ENCODE data around the gene MR1. TPM values are rescaled to one million over a fixed set of nuclear protein-coding genes. Genes with fewer than 3 reads are reported as not detected.

MR1 gene
- total RNA-seq, 1 donor from 2014 or later = 19.2 TPM

GRCh38 chr1:181089676-181090544, 56.1 kb downstream of the MR1 start:
- Histone ChIP-seq H3K4me1 (peaks cover 6 to 26% of the 10 kb centered on the region in 2 donors), H3K27ac (peak overlapping the region; percentile 94 to 97), H3K9me3 (no peaks in the 10 kb centered on the region), H3K36me3 (no peaks in the 10 kb centered on the region), H3K27me3 (no peaks in the 10 kb centered on the region), H3K4me3 (peak overlapping the region; percentile 89 to 97)
- peak in 1 of 2 donors; percentile 89 for DNase-seq (ENCODE audit: low spot score in 2 of 2)
- intact Hi-C loops (cut with DNase I) = loop anchor here (1.0 to 5.0 kb wide), 6 partner anchors 52 to 938 kb away; partner anchors contain the start of genes KIAA1614, MR1, QSOX1 and STX6
- no peak for TF ChIP-seq CTCF (IDR thresholded peaks at IDR 0.05)

GRCh38 chr1:181090641-181091126, 56.9 kb downstream of the MR1 start:
- peak in 1 of 3 experiments; percentile 5 for TF ChIP-seq CTCF (IDR thresholded peaks at IDR 0.05)
- Histone ChIP-seq H3K27ac (peak overlapping the region; percentile 94 to 97), H3K36me3 (no peaks in the 10 kb centered on the region), H3K4me1 (peaks cover 12 to 33% of the 10 kb centered on the region in 2 donors), H3K4me3 (peak overlapping the region; percentile 89 to 97), H3K27me3 (no peaks in the 10 kb centered on the region), H3K9me3 (no peaks in the 10 kb centered on the region)
- DNase-seq (ENCODE audit: low spot score in 2 of 2) = no peak
- intact Hi-C loops (cut with DNase I) = no loop called here

- intact Hi-C loops (cut with DNase I) = no loop called here
- no peaks in the 10 kb centered on the region for H3K9me3 ChIP-seq
These were observed 57.7 kb downstream of the MR1 start for GRCh38 chr1:181091309-181092040.

GRCh38 chr1:181092056-181092455, 58.3 kb downstream of the MR1 start:
- no peaks in the 10 kb centered on the region for H3K9me3 ChIP-seq
- intact Hi-C loops (cut with DNase I) = no loop called here
- no peak for TF ChIP-seq CTCF (IDR thresholded peaks at IDR 0.05)
- no peaks in the 10 kb centered on the region for H3K27me3 ChIP-seq
- H3K4me3 ChIP-seq = peak overlapping the region; percentile 89 to 97
- no peaks in the 10 kb centered on the region for H3K36me3 ChIP-seq
- H3K4me1 ChIP-seq = peaks cover 20 to 46% of the 10 kb centered on the region in 2 donors
- H3K27ac ChIP-seq = no peak overlapping the region
- DNase-seq (ENCODE audit: low spot score in 2 of 2) = no peak

More at GRCh38 chr1:181091309-181092040, 57.7 kb downstream of the MR1 start:
- Histone ChIP-seq H3K4me1 (peaks cover 15 to 41% of the 10 kb centered on the region in 2 donors), H3K36me3 (no peaks in the 10 kb centered on the region), H3K27ac (peak overlapping the region in 1 of 2 donors; percentile 97), H3K4me3 (peak overlapping the region; percentile 89 to 97), H3K27me3 (no peaks in the 10 kb centered on the region)
- no peak for DNase-seq (ENCODE audit: low spot score in 2 of 2)
- no peak for TF ChIP-seq CTCF (IDR thresholded peaks at IDR 0.05)

- intact Hi-C loops (cut with DNase I) = no loop called here
- H3K27ac ChIP-seq = no peak overlapping the region
- no peak for TF ChIP-seq CTCF (IDR thresholded peaks at IDR 0.05)
- H3K4me1 ChIP-seq = peaks cover 20 to 50% of the 10 kb centered on the region in 2 donors
- peak overlapping the region in 1 of 2 donors; percentile 89 for H3K4me3 ChIP-seq
- DNase-seq (ENCODE audit: low spot score in 2 of 2) = no peak
- no peaks in the 10 kb centered on the region for H3K36me3 ChIP-seq
- no peaks in the 10 kb centered on the region for H3K27me3 ChIP-seq
- H3K9me3 ChIP-seq = no peaks in the 10 kb centered on the region
These were observed 59.2 kb downstream of the MR1 start for GRCh38 chr1:181092883-181093458.

All from ascending aorta (tissue), 2 donors.